GM23248 (cell line): ENCODE measurements around the gene ABCD1. TPM values are rescaled to one million over a fixed set of nuclear protein-coding genes. Genes with fewer than 3 reads are reported as not detected.
A peak's percentile ranks its signal among the peaks of the same experiment; 100 is the strongest.

Experiments
- DNase-seq: peaks from one replicate; pipeline ENCODE4 v3.0.0-alpha.2; 2015
- H2AFZ ChIP-seq: fragments of 200-600 bp; sonication (generic); 2 replicates; pipeline ENCODE4 v1.6.1; 2016; ENCODE audit warnings: antibody characterized with exemption
- H3F3A ChIP-seq: fragments of 200-600 bp; sonication (generic); 2 replicates; pipeline ENCODE4 v1.6.1; 2016; ENCODE audit warnings: mild to moderate bottlenecking, antibody characterized with exemption, mixed run types; ENCODE audit not compliant: insufficient read depth
- H3K27ac ChIP-seq: fragments of 200-600 bp; sonication (generic); 2 replicates; pipeline ENCODE4 v1.5.1; 2016; ENCODE audit warnings: mild to moderate bottlenecking
- H3K27me3 ChIP-seq: fragments of 200-600 bp; sonication (generic); replicated peaks from 2 replicates; pipeline ENCODE4 v1.6.1; 2016; ENCODE audit warnings: mild to moderate bottlenecking; ENCODE audit not compliant: insufficient read depth
- H3K36me3 ChIP-seq: fragments of 200-600 bp; sonication (generic); 2 replicates; pipeline ENCODE4 v1.6.1; 2016; ENCODE audit warnings: low read depth, mild to moderate bottlenecking
- H3K4me1 ChIP-seq: fragments of 200-600 bp; sonication (generic); 2 replicates; pipeline ENCODE4 v1.6.1; 2016; ENCODE audit warnings: mild to moderate bottlenecking; ENCODE audit not compliant: insufficient read depth
- H3K4me2 ChIP-seq: fragments of 200-600 bp; sonication (generic); one replicate; pipeline ENCODE4 v1.6.1; 2016; ENCODE audit warnings: mild to moderate bottlenecking; ENCODE audit not compliant: unreplicated experiment
- H3K4me3 ChIP-seq: fragments of 200-600 bp; sonication (generic); 2 replicates; pipeline ENCODE4 v1.5.1; 2016; ENCODE audit warnings: mild to moderate bottlenecking
- H3K79me2 ChIP-seq: fragments of 200-600 bp; sonication (generic); 2 replicates; pipeline ENCODE4 v1.6.1; 2016; ENCODE audit warnings: mild to moderate bottlenecking; ENCODE audit not compliant: insufficient read depth
- H3K9ac ChIP-seq: fragments of 200-600 bp; sonication (generic); 2 replicates; pipeline ENCODE4 v1.6.1; 2016; ENCODE audit warnings: mild to moderate bottlenecking
- H3K9me2 ChIP-seq: fragments of 200-600 bp; sonication (generic); 2 replicates; pipeline ENCODE4 v1.6.1; 2016; ENCODE audit warnings: mixed run types, mild to moderate bottlenecking, moderate library complexity; ENCODE audit not compliant: insufficient read depth
- H3K9me3 ChIP-seq: fragments of 200-600 bp; sonication (generic); one replicate; pipeline ENCODE4 v1.6.1; 2017; ENCODE audit warnings: low read depth
- H4K20me1 ChIP-seq: fragments of 200-600 bp; sonication (generic); 2 replicates; pipeline ENCODE4 v1.6.0; 2016; ENCODE audit not compliant: insufficient read depth
- EZH2 ChIP-seq: fragments of 200-600 bp; sonication (generic); IDR thresholded peaks from 2 replicates; pipeline ENCODE4 v1.6.1; 2018; ENCODE audit warnings: antibody characterized with exemption, mild to moderate bottlenecking; ENCODE audit not compliant: insufficient read depth, poor library complexity, severe bottlenecking
- EZH2phosphoT487 ChIP-seq: fragments of 200-600 bp; sonication (generic); IDR thresholded peaks from 2 replicates; pipeline ENCODE4 v1.6.1; 2018; ENCODE audit warnings: antibody characterized with exemption, moderate library complexity, mild to moderate bottlenecking, low read depth; ENCODE audit not compliant: insufficient read depth
- WGBS, 2 experiments: methylation state at CpG; one replicate each; pipeline ENCODE4 v1.1.6; 2015 to 2017; ENCODE audit warnings: low lambda C conversion rate in 2 of 2, low coverage in 1 of 2; ENCODE audit errors: missing lambda C conversion rate in 2 of 2; 5-methylcytosine and 5-hydroxymethylcytosine counted together
- in situ Hi-C: fragments of 300-500 bp; cut with MboI; formaldehyde crosslinking; loops from 2 replicates; pipeline ENCODE4 v1.15.0; 2020
- polyA plus RNA-seq: library from polyadenylated mRNA; unstranded; fragments of >200 nt; fragmentation: Nextera tagmentation; extraction: Ambion mirVana; gene quantifications from 2 replicates; pipeline ENCODE4 v1.2.1, GENCODE V29; 2016
- total RNA-seq: library from RNA; depleted of rRNA; stranded (reverse); fragments of >200 nt; shearing (Covaris generic); gene quantifications from 2 replicates; pipeline ENCODE4 v1.2.3, GENCODE V29; 2014

The ABCD1 gene
- total and polyA plus RNA-seq, 2 experiments from 2014 or later, result 9.8 to 24.4 TPM

DNA sequence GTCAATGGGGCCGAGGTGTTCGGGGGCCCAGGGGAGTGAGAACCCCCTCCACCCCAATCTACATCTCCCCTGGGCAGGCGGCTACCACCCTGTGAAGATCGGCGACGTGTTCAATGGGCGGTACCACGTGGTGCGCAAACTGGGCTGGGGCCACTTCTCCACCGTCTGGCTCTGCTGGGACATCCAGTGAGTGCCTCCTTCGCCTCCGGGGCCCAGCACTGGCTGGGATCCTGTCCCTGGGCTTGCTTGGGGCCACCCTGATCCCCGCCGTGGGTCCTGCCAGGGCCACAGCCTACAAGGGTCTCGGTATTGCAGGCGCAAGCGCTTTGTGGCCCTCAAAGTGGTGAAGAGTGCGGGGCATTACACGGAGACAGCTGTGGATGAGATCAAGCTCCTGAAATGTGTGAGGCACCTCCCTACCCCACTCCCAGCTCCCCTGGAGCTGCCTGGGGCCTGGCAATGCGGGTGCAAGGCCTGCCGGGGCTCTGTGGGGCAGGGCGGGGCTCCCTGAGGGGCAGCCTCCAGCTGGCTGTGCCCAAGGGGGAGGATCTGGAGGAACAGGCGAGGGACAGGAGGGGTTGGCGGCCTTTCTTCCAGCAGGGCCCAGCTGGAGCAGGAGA lies 56.9 kb downstream of the ABCD1 start:
- in situ Hi-C loops, result no loop called here
- no peaks in the 10 kb centered on the region for H3K79me2 ChIP-seq
- H2AFZ ChIP-seq, result no peak overlapping the region
- H3K36me3 ChIP-seq, result no peaks in the 10 kb centered on the region
- no peaks in the 10 kb centered on the region for H3K4me1 ChIP-seq
- DNase-seq, result peak; percentile 31
- H3K9me2 ChIP-seq, result no peaks in the 10 kb centered on the region
- H3F3A ChIP-seq, result no peaks in the 10 kb centered on the region
- no peaks in the 10 kb centered on the region for H4K20me1 ChIP-seq
- H3K9ac ChIP-seq, result 0 out of 2 replicates have a peak overlapping the region, but pooled peaks have one; percentile 3
- 48 to 58% methylated on average over 8 to 10 of the region's 24 CpGs for WGBS, 2 experiments
- no peaks in the 10 kb centered on the region for H3K27me3 ChIP-seq
- no peak overlapping the region for H3K27ac ChIP-seq
- no peaks in the 10 kb centered on the region for H3K9me3 ChIP-seq
- H3K4me3 ChIP-seq, result no peak overlapping the region
- TF ChIP-seq EZH2, result no peak
- TF ChIP-seq EZH2phosphoT487, result no peak
- H3K4me2 ChIP-seq, result no peak overlapping the region

DNA sequence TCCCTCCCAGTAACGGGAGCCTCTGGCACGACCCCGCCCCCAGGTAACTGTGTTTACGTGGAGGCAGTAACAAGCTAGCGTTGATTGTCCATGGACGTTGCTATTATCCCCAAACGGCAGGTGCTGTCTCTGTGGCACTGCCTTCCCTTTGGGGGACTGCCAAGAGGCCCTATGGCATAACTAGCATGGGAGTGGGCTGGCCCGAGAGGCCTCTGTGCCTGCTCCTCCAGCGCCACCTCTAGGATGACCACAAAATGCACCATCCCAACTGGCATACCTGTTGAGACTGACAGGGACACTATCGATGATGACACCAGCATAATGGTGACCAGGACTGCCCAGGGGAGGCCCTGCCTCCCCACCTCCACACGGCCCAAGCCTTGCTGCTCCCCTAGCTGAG lies 57.7 kb downstream of the ABCD1 start:
- Histone ChIP-seq H3K9me2 (no peaks in the 10 kb centered on the region), H3K4me3 (no peak overlapping the region), H3K27me3 (no peaks in the 10 kb centered on the region), H3K9ac (no peak overlapping the region), H3K36me3 (no peaks in the 10 kb centered on the region), H3K4me2 (no peak overlapping the region), H3K27ac (no peak overlapping the region), H4K20me1 (no peaks in the 10 kb centered on the region), H3K4me1 (no peaks in the 10 kb centered on the region), H3K79me2 (no peaks in the 10 kb centered on the region), H3F3A (no peaks in the 10 kb centered on the region), H3K9me3 (no peaks in the 10 kb centered on the region), H2AFZ (no peak overlapping the region)
- no peak for DNase-seq
- WGBS, 2 experiments, result 60 to 75% methylated on average over 9 to 10 of the region's 11 CpGs
- TF ChIP-seq EZH2phosphoT487, result no peak
- TF ChIP-seq EZH2, result no peak
- in situ Hi-C loops, result no loop called here

DNA sequence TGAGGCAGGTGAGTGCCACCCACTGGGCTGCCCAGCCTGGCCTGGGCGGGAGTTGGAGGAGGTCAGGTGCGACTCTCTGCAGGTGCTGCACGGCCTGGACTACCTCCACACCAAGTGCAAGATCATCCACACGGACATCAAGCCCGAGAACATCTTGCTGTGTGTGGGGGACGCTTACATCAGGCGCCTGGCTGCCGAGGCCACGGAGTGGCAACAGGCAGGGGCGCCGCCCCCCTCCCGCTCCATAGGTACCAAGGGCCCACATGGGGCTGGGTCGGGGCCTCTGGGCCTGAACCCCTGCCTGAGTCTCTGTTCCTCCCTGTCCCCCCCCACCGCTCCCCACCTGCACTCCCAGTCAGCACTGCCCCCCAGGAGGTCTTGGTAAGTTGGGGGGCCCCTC lies 58.2 kb downstream of the ABCD1 start:
- H3K27me3 ChIP-seq, result no peaks in the 10 kb centered on the region
- no peak overlapping the region for H3K27ac ChIP-seq
- no peaks in the 10 kb centered on the region for H3K4me1 ChIP-seq
- WGBS, 2 experiments, result 90% methylated on average over 2 to 11 of the region's 14 CpGs
- H4K20me1 ChIP-seq, result no peaks in the 10 kb centered on the region
- DNase-seq, result no peak
- in situ Hi-C loops, result no loop called here
- TF ChIP-seq EZH2 (no peak), EZH2phosphoT487 (no peak)
- H3F3A ChIP-seq, result no peaks in the 10 kb centered on the region
- H3K4me3 ChIP-seq, result no peak overlapping the region
- H3K9me2 ChIP-seq, result no peaks in the 10 kb centered on the region
- H3K9ac ChIP-seq, result no peak overlapping the region
- no peaks in the 10 kb centered on the region for H3K79me2 ChIP-seq
- no peak overlapping the region for H3K4me2 ChIP-seq
- H3K36me3 ChIP-seq, result no peaks in the 10 kb centered on the region
- H2AFZ ChIP-seq, result no peak overlapping the region
- H3K9me3 ChIP-seq, result no peaks in the 10 kb centered on the region

DNA sequence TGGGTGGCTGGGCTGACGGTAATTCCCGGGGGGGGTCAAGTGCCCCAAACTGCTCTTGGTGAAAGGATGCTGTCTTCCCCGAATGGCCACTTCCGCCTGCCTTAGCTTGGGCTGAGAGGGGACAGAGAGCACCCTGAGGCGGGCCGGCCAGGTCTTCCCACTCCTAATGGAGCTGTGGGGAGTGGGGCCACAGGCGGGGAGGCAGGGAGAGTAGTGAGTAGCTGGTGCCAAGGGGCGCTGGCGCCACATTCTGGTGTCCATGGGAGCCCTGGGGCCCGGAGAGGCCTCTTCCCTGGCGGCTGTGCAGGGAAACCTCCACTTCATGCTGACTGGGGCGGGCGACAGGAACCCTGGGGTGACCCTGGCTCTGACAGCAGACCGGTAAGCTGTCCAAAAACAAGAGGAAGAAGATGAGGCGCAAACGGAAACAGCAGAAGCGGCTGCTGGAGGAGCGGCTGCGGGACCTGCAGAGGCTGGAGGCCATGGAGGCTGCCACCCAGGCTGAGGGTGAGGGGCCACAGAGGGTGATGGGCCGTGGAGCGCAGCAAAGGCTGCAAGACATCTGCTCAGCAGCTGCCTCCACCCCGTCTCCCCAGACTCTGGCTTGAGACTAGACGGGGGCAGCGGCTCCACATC lies 58.8 kb downstream of the ABCD1 start:
- no peaks in the 10 kb centered on the region for H3K36me3 ChIP-seq
- no peaks in the 10 kb centered on the region for H3K27me3 ChIP-seq
- no peaks in the 10 kb centered on the region for H3K4me1 ChIP-seq
- H2AFZ ChIP-seq, result no peak overlapping the region
- in situ Hi-C loops, result no loop called here
- no peaks in the 10 kb centered on the region for H3F3A ChIP-seq
- TF ChIP-seq EZH2phosphoT487 (no peak), EZH2 (no peak)
- H3K9ac ChIP-seq, result no peak overlapping the region
- no peak overlapping the region for H3K4me2 ChIP-seq
- H3K4me3 ChIP-seq, result no peak overlapping the region
- H3K27ac ChIP-seq, result no peak overlapping the region
- H3K9me2 ChIP-seq, result no peaks in the 10 kb centered on the region
- 85% methylated on average over 11 to 20 of the region's 24 CpGs for WGBS, 2 experiments
- no peaks in the 10 kb centered on the region for H4K20me1 ChIP-seq
- H3K9me3 ChIP-seq, result no peaks in the 10 kb centered on the region
- no peaks in the 10 kb centered on the region for H3K79me2 ChIP-seq
- DNase-seq, result no peak
